GM18909 (cell line): ENCODE measurements around the gene POLR2I.
"Not testable (repeated sequence)": the region's sequence is repeated elsewhere in the genome, so short reads cannot be mapped to it uniquely, and the experiment has no call there.

Experiments used
- ATAC-seq: cut with Tn5 transposase; IDR thresholded peaks from one replicate; pipeline ENCODE4 v1.9.1; 2021; ENCODE audit warnings: mild to moderate bottlenecking; ENCODE audit not compliant: unreplicated experiment, poor library complexity

Gene POLR2I

DNA sequence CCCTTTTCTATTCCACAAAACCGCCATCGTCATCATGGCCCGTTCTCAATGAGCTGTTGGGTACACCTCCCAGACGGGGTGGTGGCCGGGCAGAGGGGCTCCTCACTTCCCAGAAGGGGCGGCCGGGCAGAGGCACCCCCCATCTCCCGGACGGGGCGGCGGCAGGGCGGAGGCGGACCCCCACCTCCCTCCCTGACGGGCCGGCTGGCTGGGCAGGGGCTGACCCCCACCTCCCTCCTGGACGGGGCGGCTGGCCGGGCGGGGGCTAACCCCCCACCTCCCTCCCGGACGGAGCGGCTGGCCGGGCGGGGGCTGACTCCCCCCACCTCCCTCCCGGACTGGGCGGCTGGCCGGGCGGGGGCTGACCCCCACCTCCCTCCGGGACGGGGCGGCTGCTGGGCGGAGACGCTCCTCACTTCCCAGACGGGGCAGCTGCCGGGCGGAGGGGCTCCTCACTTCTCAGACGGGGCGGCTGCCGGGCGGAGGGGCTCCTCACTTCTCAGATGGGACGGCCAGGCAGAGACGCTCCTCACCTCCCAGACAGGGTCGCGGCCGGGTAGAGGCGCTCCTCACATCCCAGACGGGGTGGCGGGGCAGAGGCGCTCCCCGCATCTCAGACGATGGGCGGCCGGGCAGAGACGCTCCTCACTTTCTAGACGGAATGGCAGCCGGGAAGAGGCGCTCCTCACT, 45.7 kb downstream of the POLR2I start:
- ATAC-seq: not testable (repeated sequence)

DNA sequence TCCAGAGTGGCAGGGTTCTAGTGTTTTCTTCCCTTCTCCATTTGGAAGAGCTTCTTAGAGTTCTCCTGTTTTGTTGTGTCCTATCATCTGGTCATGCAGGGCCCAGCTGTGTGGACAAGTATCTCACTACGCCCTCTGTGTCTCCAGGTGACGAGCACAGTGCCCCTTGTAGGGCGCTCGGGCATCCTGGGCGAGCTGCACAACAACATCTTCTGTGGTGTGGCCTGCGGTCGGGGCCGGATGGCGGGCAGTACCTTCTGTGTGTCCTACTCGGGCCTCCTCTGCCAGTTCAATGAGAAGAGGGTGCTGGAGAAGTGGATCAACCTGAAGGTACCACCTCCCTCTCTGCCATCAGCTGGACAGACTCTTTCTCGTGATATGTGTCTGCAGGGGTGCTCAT, 47.0 kb downstream of the POLR2I start:
- ATAC-seq: no peak

DNA sequence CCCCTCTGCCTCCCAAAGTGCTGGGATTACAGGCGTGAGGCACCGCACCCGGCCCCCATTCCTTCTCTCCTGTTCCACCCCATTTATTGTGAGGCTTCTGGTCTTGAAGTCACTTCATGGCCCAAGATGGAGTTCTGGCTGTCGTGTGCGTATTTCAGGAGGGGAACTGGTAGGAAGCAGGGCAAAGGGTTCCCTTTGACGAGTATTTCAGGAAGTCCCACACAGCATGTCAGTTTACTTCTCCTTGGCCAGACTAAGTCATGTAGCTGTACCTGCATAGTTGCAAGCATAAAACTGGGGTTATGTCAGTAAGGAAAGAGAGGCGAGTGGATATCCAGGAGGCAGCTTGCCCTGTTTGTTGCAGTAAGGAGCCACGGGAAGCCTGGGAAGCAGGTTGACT, 49.8 kb downstream of the POLR2I start:
- ATAC-seq: no peak
